GM19193 (cell line): ENCODE data around the gene MLLT6.

Experiments used
- POLR2A ChIP-seq: IDR thresholded peaks from 4 replicates; pipeline ENCODE4 v1.6.1; 2011; ENCODE audit not compliant: insufficient read depth, insufficient read length; ENCODE audit errors: extremely low read depth

MLLT6 gene

GRCh38 chr17:38747463-38748148 is 42.5 kb downstream of the MLLT6 start:
- no peak for TF ChIP-seq POLR2A

- no peak for TF ChIP-seq POLR2A
These were observed 43.2 kb downstream of the MLLT6 start, which contains the start of gene PCGF2 for GRCh38 chr17:38748149-38748891. Gene PCGF2 (minus strand): TSS chr17:38748336. CDS start chr17:38740402, 7,934 bp downstream.

- no peak for TF ChIP-seq POLR2A
These were observed 43.8 kb downstream of the MLLT6 start for GRCh38 chr17:38748892-38749222.

GRCh38 chr17:38749223-38750043 is 44.4 kb downstream of the MLLT6 start:
- TF ChIP-seq POLR2A: peak; percentile 42

- no peak for TF ChIP-seq POLR2A
These were observed 44.9 kb downstream of the MLLT6 start for GRCh38 chr17:38750044-38750311.

- TF ChIP-seq POLR2A: no peak
These were observed 45.4 kb downstream of the MLLT6 start for GRCh38 chr17:38750312-38751121.

- no peak for TF ChIP-seq POLR2A
These were observed 46.2 kb downstream of the MLLT6 start for GRCh38 chr17:38751144-38751807.

- TF ChIP-seq POLR2A: peak; percentile 11
These were observed 46.8 kb downstream of the MLLT6 start for GRCh38 chr17:38751808-38752307.

- peak; percentile 75 for TF ChIP-seq POLR2A
These were observed 47.4 kb downstream of the MLLT6 start, which contains the start of gene PSMB3 for GRCh38 chr17:38752308-38753070. Gene PSMB3 (plus strand): TSS chr17:38752741. CDS start chr17:38752827, 86 bp downstream.

GRCh38 chr17:38753071-38753506 is 48.0 kb downstream of the MLLT6 start:
- TF ChIP-seq POLR2A: no peak

GRCh38 chr17:38761612-38762011 is 56.5 kb downstream of the MLLT6 start:
- TF ChIP-seq POLR2A: no peak

- TF ChIP-seq POLR2A: no peak
These were observed 57.2 kb downstream of the MLLT6 start for GRCh38 chr17:38762231-38762630.

GRCh38 chr17:38766341-38766740 is 61.3 kb downstream of the MLLT6 start:
- no peak for TF ChIP-seq POLR2A
